ENCODE data around the gene KCNG1.

GRCh38 chr20:51061418-51062045 is 38.6 kb upstream of the KCNG1 start:
- TF ChIP-seq CTCF (IDR thresholded peaks at IDR 0.05), result no peak
- no peak for TF ChIP-seq POLR2A (IDR thresholded peaks at IDR 0.05)

Data from lower leg skin (tissue), 3 donors.